IMR-90 (cell line): ENCODE measurements around the gene ASXL2. TPM values are rescaled to one million over a fixed set of nuclear protein-coding genes. Genes with fewer than 3 reads are reported as not detected.

ENCODE experiments used
- ATAC-seq: fragments of 200-7000 bp; cut with Tn5 transposase; 2 replicates; pipeline ENCODE4 v1.9.1; 2020; ENCODE audit warnings: low read depth, mild to moderate bottlenecking, moderate library complexity
- BruUV-seq: library from RNA; stranded (reverse); fragments of 400-500 nt; replicated peaks from 2 replicates; lab custom pipeline; 2021; lab: Mats Ljungman, UMichigan
- CTCF ChIA-PET: fragments of 300-600 bp; formaldehyde crosslinking; extraction: SDS; loops from one replicate; lab custom pipeline; 2021; ENCODE audit warnings: antibody characterized with exemption; lab: Yijun Ruan, JAX
- POLR2A ChIA-PET: fragments of 300-600 bp; sonication (Branson Sonifier 250); formaldehyde crosslinking; loops from one replicate; lab custom pipeline; 2022; ENCODE audit warnings: antibody characterized with exemption; ENCODE audit not compliant: unreplicated experiment; lab: Charles Lee
- DNase-seq: peaks from one replicate; pipeline ENCODE4 v3.0.0; 2013
- H2AFZ ChIP-seq: replicated peaks from 2 replicates; pipeline ENCODE3; 2013; ENCODE audit warnings: low read length, mild to moderate bottlenecking; ENCODE audit not compliant: poor library complexity
- H2AK5ac ChIP-seq: 2 replicates; pipeline ENCODE4 v1.6.1; 2013; ENCODE audit warnings: low read depth, low read length, inconsistent platforms
- H2AK9ac ChIP-seq: replicated peaks from 2 replicates; pipeline ENCODE3; 2013; ENCODE audit warnings: mild to moderate bottlenecking, low read depth, low read length, moderate library complexity; ENCODE audit not compliant: poor library complexity
- H2BK120ac ChIP-seq: 2 replicates; pipeline ENCODE4 v1.6.1; 2013; ENCODE audit warnings: low read depth, low read length, inconsistent platforms
- H2BK15ac ChIP-seq: 3 replicates; pipeline ENCODE4 v1.6.1; 2013; ENCODE audit warnings: low read depth, low read length, inconsistent platforms
- H2BK20ac ChIP-seq: 2 replicates; pipeline ENCODE4 v1.6.1; 2013; ENCODE audit warnings: low read depth, mild to moderate bottlenecking, inconsistent platforms, low read length, moderate library complexity
- H2BK5ac ChIP-seq: 2 replicates; pipeline ENCODE4 v1.6.1; 2013; ENCODE audit warnings: mild to moderate bottlenecking, low read depth, low read length, inconsistent platforms; ENCODE audit not compliant: poor library complexity, severe bottlenecking
- H3K14ac ChIP-seq: replicated peaks from 2 replicates; pipeline ENCODE4 v1.6.1; 2013; ENCODE audit warnings: low read depth, low read length, inconsistent platforms
- H3K18ac ChIP-seq: 2 replicates; pipeline ENCODE4 v1.6.1; 2013; ENCODE audit warnings: low read depth, low read length, control low read depth
- H3K23ac ChIP-seq: 2 replicates; pipeline ENCODE4 v1.6.1; 2013; ENCODE audit warnings: low read depth, low read length, inconsistent platforms
- H3K27ac ChIP-seq: 2 replicates; pipeline ENCODE4 v1.5.1; 2013; ENCODE audit warnings: mild to moderate bottlenecking, control low read depth, low read length; ENCODE audit not compliant: insufficient read depth
- H3K27me3 ChIP-seq: 2 replicates; pipeline ENCODE4 v1.6.1; 2013; ENCODE audit warnings: low read length; ENCODE audit not compliant: control insufficient read depth, insufficient read depth
- H3K36me3 ChIP-seq: 2 replicates; pipeline ENCODE4 v1.6.1; 2013; ENCODE audit warnings: low read length, mixed read lengths; ENCODE audit not compliant: control insufficient read depth, insufficient read depth
- H3K4ac ChIP-seq: 2 replicates; pipeline ENCODE4 v1.6.1; 2013; ENCODE audit warnings: low read depth, low read length, inconsistent platforms
- H3K4me1 ChIP-seq: 2 replicates; pipeline ENCODE4 v1.6.1; 2013; ENCODE audit warnings: low read length, mixed read lengths; ENCODE audit not compliant: control insufficient read depth, insufficient read depth
- H3K4me2 ChIP-seq: 2 replicates; pipeline ENCODE4 v1.6.1; 2013; ENCODE audit warnings: low read depth, mild to moderate bottlenecking, control low read depth, low read length, moderate library complexity
- H3K4me3 ChIP-seq: 2 replicates; pipeline ENCODE4 v1.5.1; 2013; ENCODE audit warnings: low read depth, mild to moderate bottlenecking, control low read depth, low read length, moderate library complexity; ENCODE audit not compliant: insufficient read depth
- H3K56ac ChIP-seq: 2 replicates; pipeline ENCODE4 v1.6.1; 2013; ENCODE audit warnings: low read length, inconsistent platforms; ENCODE audit not compliant: insufficient read depth; ENCODE audit errors: extremely low read depth
- H3K79me1 ChIP-seq, 2 experiments: 2 replicates each; pipeline ENCODE4 v1.6.1; 2013; ENCODE audit warnings: low read length in 2 of 2, inconsistent platforms in 1 of 2, low read depth in 1 of 2
- H3K9ac ChIP-seq: 2 replicates; pipeline ENCODE4 v1.6.1; 2013; ENCODE audit warnings: low read depth, low read length, control low read depth
- H3K9me1 ChIP-seq: 2 replicates; pipeline ENCODE4 v1.6.1; 2013; ENCODE audit warnings: low read length, inconsistent platforms; ENCODE audit not compliant: insufficient read depth
- H3K9me3 ChIP-seq: 2 replicates; pipeline ENCODE4 v1.6.1; 2013; ENCODE audit warnings: low read length; ENCODE audit not compliant: control insufficient read depth, insufficient read depth
- H4K20me1 ChIP-seq: 2 replicates; pipeline ENCODE4 v1.6.1; 2013; ENCODE audit warnings: low read length, inconsistent platforms; ENCODE audit not compliant: insufficient read depth
- H4K5ac ChIP-seq: 2 replicates; pipeline ENCODE4 v1.6.1; 2013; ENCODE audit warnings: mild to moderate bottlenecking, low read depth, low read length, control low read depth
- H4K8ac ChIP-seq, 2 experiments: 2 replicates each; pipeline ENCODE4 v1.6.1; 2013; ENCODE audit warnings: low read depth in 2 of 2, low read length in 2 of 2, control low read depth in 1 of 2, inconsistent platforms in 1 of 2
- H4K91ac ChIP-seq: 2 replicates; pipeline ENCODE4 v1.6.1; 2013; ENCODE audit warnings: low read depth, low read length, inconsistent platforms; ENCODE audit not compliant: insufficient read depth
- CHD1 ChIP-seq: IDR thresholded peaks from 2 replicates; pipeline ENCODE4 v1.6.1; 2012; ENCODE audit warnings: low read depth, low read length, improper control_type of control experiment
- FOS ChIP-seq: fragments of 150-350 bp; IDR thresholded peaks from 2 replicates; pipeline ENCODE4 v1.6.1; 2016; ENCODE audit warnings: low read depth, low read length
- MAZ ChIP-seq: IDR thresholded peaks from 2 replicates; pipeline ENCODE4 v1.6.1; 2012; ENCODE audit warnings: low read depth, mild to moderate bottlenecking, low read length, improper control_type of control experiment, moderate library complexity, borderline replicate concordance
- NFE2L2 ChIP-seq: fragments of 150-350 bp; IDR thresholded peaks from 2 replicates; pipeline ENCODE4 v1.6.1; 2016; ENCODE audit warnings: low read depth, mild to moderate bottlenecking, low read length
- POLR2A ChIP-seq: IDR thresholded peaks from 2 replicates; pipeline ENCODE4 v1.6.1; 2012; ENCODE audit warnings: mild to moderate bottlenecking, low read depth, low read length
- RAD21 ChIP-seq: IDR thresholded peaks from 2 replicates; pipeline ENCODE4 v1.6.1; 2012; ENCODE audit warnings: low read length, improper control_type of control experiment
- RFX5 ChIP-seq: IDR thresholded peaks from 2 replicates; pipeline ENCODE4 v1.8.0; 2012; ENCODE audit warnings: low read depth, mild to moderate bottlenecking, low read length, moderate library complexity
- SMC3 ChIP-seq: fragments of 150-350 bp; IDR thresholded peaks from 2 replicates; pipeline ENCODE4 v1.6.1; 2016; ENCODE audit warnings: low read depth, mild to moderate bottlenecking, antibody characterized with exemption, low read length, moderate library complexity
- WGBS, 2 experiments: methylation state at CpG; one replicate each; pipeline versions ENCODE4 v1.1.5 to v1.1.7; 2013; ENCODE audit warnings: missing lambda C conversion rate in 2 of 2; ENCODE audit not compliant: insufficient read length in 1 of 2; ENCODE audit errors: extremely low coverage in 2 of 2; 5-methylcytosine and 5-hydroxymethylcytosine counted together
- dilution Hi-C: fragments of 300-500 bp; cut with HindIII; formaldehyde crosslinking; loops from one replicate; pipeline ENCODE4 v1.14.3; 2018; ENCODE audit warnings: low sequenced_read_pairs; ENCODE audit not compliant: unreplicated experiment
- in situ Hi-C: fragments of 300-500 bp; cut with MboI; formaldehyde crosslinking; loops from 3 replicates; pipeline ENCODE4 v1.14.3; 2019; ENCODE audit warnings: low sequenced_read_pairs, inconsistent platforms, mixed read lengths
- intact Hi-C: fragments of 100-400 bp; cut with micrococcal nuclease; formaldehyde crosslinking; loops from 2 replicates; pipeline ENCODE4 v1.10.0; 2022
- polyA plus RNA-seq, 3 experiments: library from polyadenylated mRNA; depleted of rRNA; stranded (reverse); fragments of >200 nt; gene quantifications; 2 replicates each; pipeline ENCODE4 v1.2.3, GENCODE V29; 2012; ENCODE audit warnings: low replicate concordance in 1 of 3
- total RNA-seq: library from RNA; depleted of rRNA; stranded (reverse); fragments of >200 nt; gene quantifications from 2 replicates; pipeline ENCODE4 v1.2.3, GENCODE V29; 2012

Gene ASXL2
- total and polyA plus RNA-seq, 2 of the 4 experiments (the other 2 are of a cell fraction), result 5.3 to 8.1 TPM

- TF ChIP-seq FOS (no peak), POLR2A (no peak), RFX5 (no peak), RAD21 (no peak), NFE2L2 (no peak), CHD1 (no peak), MAZ (no peak), SMC3 (no peak)
- no peak overlapping the region for H2BK5ac ChIP-seq
- H3K9ac ChIP-seq, result no peak overlapping the region
- no peak overlapping the region for H2AFZ ChIP-seq
- no peak overlapping the region for H2AK9ac ChIP-seq
- H3K79me1 ChIP-seq, result no peaks in the 10 kb centered on the region
- intact Hi-C loops, result no loop called here
- H3K4me2 ChIP-seq, result no peak overlapping the region
- H4K91ac ChIP-seq, result no peak overlapping the region
- no peak overlapping the region for H3K4me3 ChIP-seq
- no peak overlapping the region for H3K4ac ChIP-seq
- no peak overlapping the region for H4K8ac ChIP-seq
- no peak overlapping the region for H2BK20ac ChIP-seq
- H3K27ac ChIP-seq, result no peak overlapping the region
- H3K23ac ChIP-seq, result no peak overlapping the region
- no peak overlapping the region for H3K56ac ChIP-seq
- ChIA-PET CTCF (no interaction called here), POLR2A (no interaction called here)
- H3K4me1 ChIP-seq, result peaks cover 3% of the 10 kb centered on the region; the same call in 1 of the 2 replicates
- WGBS, 2 experiments, result no CpG with 5 or more reads among the region's 5 CpGs
- no peak overlapping the region for H2AK5ac ChIP-seq
- no peaks in the 10 kb centered on the region for H3K36me3 ChIP-seq
- no TSS peak for BruUV-seq
- H3K27me3 ChIP-seq, result peaks cover 2% of the 10 kb centered on the region; the same call in 1 of the 2 replicates
- no peak for ATAC-seq
- no peak overlapping the region; the same call in 2 of the 3 replicates for H2BK15ac ChIP-seq
- in situ Hi-C loops, result no loop called here
- H4K20me1 ChIP-seq, result no peaks in the 10 kb centered on the region
- H3K14ac ChIP-seq, result no peak overlapping the region
- peaks cover 4% of the 10 kb centered on the region; the same call in 1 of the 2 replicates for H3K9me1 ChIP-seq
- no peaks in the 10 kb centered on the region for H3K9me3 ChIP-seq
- DNase-seq, result no peak
- dilution Hi-C loops, result no loop called here
- H4K5ac ChIP-seq, result no peak overlapping the region
- H3K18ac ChIP-seq, result no peak overlapping the region
- H2BK120ac ChIP-seq, result no peak overlapping the region
These were observed 13.4 kb upstream of the ASXL2 start for GRCh38 chr2:25891672-25892071.
